ENCODE results near the gene TRIM28.

DNA sequence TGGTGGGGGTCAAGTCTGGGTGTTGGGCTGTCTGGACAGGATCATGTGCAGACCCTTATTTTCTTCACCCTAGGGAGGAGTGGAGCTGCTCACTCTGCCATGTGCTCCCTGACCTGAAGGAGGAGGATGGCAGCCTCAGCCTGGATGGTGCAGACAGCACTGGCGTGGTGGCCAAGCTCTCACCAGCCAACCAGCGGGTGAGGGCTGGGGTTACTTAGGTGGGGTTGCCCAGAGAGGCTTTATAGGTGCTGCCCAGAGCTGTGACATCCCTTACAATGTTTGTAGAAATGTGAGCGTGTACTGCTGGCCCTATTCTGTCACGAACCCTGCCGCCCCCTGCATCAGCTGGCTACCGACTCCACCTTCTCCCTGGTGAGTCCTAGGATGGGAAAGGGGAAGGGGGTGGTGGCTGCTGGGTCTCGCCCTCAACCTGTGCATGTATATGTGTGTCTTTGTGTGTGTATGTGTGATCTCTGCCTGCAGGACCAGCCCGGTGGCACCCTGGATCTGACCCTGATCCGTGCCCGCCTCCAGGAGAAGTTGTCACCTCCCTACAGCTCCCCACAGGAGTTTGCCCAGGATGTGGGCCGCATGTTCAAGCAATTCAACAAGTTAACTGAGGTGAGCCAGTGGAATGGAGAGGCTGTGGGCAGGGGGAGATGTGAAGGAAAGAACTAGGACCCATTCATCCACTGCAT is 5.9 kb downstream of the TRIM28 start:
- TF ChIP-seq ZBTB33 (IDR thresholded peaks at IDR 0.05): no peak
- no peak for TF ChIP-seq GABPA (IDR thresholded peaks at IDR 0.05 in 1 of 2, conservative IDR thresholded peaks at IDR 0.05 in 1 of 2)
- TF ChIP-seq FOXA1 (IDR thresholded peaks at IDR 0.05): no peak
- TF ChIP-seq, protein P1, sequence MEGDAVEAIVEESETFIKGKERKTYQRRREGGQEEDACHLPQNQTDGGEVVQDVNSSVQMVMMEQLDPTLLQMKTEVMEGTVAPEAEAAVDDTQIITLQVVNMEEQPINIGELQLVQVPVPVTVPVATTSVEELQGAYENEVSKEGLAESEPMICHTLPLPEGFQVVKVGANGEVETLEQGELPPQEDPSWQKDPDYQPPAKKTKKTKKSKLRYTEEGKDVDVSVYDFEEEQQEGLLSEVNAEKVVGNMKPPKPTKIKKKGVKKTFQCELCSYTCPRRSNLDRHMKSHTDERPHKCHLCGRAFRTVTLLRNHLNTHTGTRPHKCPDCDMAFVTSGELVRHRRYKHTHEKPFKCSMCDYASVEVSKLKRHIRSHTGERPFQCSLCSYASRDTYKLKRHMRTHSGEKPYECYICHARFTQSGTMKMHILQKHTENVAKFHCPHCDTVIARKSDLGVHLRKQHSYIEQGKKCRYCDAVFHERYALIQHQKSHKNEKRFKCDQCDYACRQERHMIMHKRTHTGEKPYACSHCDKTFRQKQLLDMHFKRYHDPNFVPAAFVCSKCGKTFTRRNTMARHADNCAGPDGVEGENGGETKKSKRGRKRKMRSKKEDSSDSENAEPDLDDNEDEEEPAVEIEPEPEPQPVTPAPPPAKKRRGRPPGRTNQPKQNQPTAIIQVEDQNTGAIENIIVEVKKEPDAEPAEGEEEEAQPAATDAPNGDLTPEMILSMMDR (IDR thresholded peaks at IDR 0.05; ENCODE audit: low read depth, low read length, missing input control): no peak
- TF ChIP-seq MAX (IDR thresholded peaks at IDR 0.05): no peak
- no peak for TF ChIP-seq RAD21 (IDR thresholded peaks at IDR 0.05)
- no peak for TF ChIP-seq RXRA (IDR thresholded peaks at IDR 0.05)
- no peak for TF ChIP-seq YY1 (IDR thresholded peaks at IDR 0.05)
- no peak for TF ChIP-seq HNF4G (IDR thresholded peaks at IDR 0.05)
- no peak for TF ChIP-seq SP1 (IDR thresholded peaks at IDR 0.05)
- TF ChIP-seq TAF1 (conservative IDR thresholded peaks at IDR 0.05): no peak
- TF ChIP-seq EGR1 (IDR thresholded peaks at IDR 0.05; ENCODE audit: low read depth in 2 of 2): no peak
- TF ChIP-seq HNF4A (conservative IDR thresholded peaks at IDR 0.05): no peak
